Kidney glomerular epithelial cell (primary cell): Measurements from ENCODE around the gene DLGAP4.

ENCODE experiments used
- DNase-seq: peaks from one replicate; lab custom pipeline; 2025; lab: John Stamatoyannopoulos, UW

The DLGAP4 gene

DNA sequence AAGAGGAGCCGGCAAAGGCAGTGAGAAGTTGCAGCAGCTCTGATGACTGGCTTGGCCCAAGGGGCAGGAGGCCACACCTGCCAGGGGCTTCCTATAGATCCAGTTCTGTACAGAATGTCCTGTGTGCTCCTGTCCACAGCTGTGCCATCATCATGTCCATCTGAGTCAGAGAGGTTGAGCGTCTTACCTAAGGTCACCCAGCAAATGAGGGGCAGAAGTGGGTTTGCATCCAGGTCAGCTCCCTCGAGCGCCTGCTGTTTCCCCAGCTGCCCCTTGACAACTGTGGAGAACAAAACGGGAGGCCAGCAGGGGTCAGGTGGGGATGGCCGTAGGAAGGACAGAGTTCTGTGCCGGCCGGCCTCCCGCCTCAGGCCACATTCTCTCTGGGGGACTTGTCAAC, 47.6 kb downstream of the DLGAP4 start:
- DNase-seq: no peak

DNA sequence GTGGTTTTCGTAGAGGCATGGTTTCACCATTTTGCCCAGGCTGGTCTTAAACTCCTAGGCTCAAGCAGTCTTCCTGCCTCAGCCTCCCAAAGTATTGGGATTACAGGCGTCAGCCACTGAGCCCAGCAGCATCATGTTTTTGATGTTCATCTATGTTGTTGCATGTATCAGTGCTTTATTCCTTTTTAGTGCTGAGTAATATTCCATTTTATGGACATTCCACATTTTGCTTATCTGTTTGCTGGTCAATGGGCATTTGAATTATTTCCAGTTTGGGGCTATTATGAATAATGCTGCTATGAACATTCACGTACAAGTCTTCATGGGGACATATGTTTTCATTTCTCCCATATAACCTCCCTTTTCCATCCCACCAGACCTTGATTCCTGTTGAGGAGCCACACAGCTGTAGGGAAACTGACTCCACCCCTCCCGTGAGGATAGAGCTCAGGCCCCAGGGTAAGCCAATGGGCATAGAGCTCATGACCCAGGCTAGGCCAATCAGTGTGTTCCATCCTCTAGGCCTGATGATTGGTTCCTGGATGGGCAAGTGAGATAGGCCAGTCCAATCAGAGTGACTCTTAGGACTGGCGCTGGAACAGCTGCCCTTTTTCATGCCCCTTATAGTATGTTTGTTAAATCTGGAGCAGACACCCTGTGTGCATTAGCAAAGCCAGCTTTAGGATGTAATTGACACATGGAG, 49.5 kb downstream of the DLGAP4 start:
- no peak for DNase-seq

DNA sequence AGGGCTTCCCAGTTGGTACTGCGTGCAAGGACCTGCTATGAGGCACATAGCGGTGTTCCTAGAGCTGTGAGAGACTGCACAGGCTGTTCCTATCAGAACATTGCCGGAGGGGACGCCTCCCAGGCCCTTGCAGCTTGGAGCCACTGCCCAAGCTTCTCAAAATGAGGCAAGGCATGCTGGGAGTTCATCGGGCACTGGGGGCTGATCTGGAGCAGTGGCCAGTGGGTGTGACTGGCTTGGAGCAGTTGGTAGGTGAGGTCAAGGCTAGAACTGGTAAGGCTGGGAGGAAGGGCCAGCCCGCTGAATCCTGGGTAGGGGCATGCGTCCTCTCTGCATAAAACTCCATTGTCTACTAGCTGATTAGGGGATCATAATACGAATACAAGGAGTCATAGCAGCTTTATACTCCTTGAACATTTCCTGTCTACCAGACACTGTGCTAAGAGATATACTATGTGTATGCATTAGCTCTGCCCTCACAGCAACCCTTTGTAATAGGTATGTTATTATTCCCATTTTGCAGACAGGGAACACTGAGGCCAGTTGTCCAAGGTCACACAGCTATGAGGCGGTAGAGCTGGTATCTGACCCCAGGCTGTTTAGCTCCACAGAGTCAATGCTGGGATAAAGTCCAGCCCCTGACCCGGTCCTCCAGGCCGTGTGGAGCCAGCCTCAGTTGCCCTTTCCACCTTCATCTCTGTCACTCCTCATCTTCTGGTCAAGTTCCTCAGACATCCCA, 53.7 kb downstream of the DLGAP4 start:
- no peak for DNase-seq

DNA sequence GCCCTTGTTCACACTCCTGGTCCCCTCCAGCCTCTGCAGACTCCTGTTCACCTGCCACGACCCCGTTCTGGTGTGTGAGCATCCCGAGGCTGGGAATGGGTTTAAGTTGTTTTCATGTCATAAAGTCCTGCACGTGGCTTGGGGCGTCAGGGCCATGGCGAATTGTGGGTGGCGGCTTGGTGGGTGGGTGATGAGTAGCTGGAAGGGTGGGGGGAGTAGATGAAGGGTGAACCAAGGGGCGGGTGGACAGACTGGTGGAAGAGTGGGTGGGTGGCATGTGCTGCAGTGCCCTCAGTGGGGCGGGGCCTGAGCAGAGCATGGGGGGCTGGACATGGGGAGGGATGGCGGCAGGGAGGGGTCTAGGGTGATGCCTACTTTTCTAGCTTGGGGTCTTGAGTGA, 54.3 kb downstream of the DLGAP4 start:
- no peak for DNase-seq

DNA sequence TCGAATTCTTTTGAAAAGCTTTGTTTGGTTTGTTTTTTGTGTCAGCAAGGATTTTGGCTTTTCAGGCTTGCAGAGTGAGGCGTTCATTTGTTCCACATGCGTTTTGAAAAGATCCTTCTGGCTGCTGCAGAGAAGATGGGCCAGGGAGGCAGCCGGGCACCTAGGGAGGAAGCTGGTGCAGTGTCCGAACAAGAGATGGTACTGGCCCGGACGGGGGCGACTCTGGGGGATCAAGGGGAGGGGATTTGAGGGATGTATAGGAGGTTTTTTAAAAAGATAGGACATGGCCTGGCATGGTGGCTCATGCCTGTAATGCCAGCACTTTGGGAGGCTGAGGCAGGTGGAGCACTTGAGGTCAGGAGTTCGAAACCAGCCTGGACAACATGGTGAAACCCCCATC, 55.3 kb downstream of the DLGAP4 start:
- DNase-seq: no peak

DNA sequence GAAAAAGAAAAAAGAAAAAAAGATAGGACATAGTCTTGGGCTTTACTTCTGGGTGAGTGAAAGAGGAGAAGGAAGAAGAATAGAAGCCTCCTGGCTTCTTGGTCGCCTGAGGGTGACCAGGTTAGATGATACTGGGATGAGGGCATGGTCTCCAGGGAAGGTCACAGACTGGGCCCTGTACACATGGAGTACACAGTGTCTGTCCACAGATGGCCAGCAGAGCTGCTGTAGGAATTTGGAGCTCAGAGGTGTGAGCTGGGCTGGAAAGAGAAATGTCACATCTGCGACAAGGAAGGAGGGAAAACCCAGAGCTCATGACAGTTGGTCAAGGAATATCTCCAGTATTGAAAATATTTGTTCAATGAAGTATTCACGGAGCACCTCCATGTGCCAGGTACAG, 56.1 kb downstream of the DLGAP4 start:
- DNase-seq: no peak

DNA sequence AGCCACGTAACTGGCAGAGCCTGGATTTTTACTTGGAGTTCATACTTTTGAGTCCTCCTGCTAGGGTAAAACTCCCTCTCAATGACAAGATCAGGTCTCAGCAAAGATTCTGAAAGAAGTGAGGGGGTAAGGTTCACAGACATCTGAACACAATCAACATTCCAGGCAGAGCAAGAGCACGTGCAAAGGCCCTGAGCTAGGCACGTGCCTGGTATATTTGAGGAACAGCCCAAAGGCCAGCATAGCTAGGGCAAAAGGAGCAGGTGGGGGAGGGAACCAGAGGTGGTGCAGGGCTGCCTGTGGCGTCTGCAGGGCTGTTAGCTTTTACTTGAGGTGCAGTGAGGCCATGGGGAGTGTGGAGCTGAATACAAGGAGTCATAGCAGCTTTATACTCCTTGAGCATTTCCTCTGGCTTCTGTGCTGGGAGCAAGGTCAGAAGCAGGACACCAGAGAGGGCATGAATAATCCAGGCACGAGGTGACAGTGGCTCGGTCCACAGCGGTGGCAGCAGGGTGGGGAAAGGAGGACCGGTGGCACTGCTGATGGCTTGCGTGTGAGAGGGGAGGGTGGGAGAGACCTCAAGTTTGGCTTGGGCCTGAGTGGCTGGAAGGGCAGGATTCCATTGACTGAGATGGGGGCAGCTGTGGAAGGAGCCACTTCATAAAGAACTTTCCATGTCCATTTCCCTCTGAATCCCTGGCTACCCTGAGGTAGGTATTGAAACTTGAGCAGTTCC, 57.0 kb downstream of the DLGAP4 start:
- no peak for DNase-seq

DNA sequence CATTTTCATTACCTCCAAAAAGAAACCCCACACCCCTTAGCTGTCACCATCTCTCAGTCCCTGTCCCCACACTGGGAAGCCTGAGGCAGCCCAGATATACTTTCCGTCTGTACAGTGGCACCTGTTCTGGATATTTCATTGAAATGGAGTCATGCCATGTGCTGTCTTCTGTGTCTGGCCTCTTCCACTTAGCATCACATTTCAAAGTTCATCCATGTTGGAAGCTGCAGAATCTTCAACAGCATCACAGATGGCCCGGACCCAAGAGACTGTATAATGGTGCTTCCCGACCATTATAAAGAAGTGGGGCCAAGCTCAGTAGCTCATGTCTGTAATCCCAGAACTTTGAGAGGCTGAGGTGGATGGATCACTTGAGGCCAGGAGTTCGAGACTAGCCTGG, 58.4 kb downstream of the DLGAP4 start:
- DNase-seq: no peak

DNA sequence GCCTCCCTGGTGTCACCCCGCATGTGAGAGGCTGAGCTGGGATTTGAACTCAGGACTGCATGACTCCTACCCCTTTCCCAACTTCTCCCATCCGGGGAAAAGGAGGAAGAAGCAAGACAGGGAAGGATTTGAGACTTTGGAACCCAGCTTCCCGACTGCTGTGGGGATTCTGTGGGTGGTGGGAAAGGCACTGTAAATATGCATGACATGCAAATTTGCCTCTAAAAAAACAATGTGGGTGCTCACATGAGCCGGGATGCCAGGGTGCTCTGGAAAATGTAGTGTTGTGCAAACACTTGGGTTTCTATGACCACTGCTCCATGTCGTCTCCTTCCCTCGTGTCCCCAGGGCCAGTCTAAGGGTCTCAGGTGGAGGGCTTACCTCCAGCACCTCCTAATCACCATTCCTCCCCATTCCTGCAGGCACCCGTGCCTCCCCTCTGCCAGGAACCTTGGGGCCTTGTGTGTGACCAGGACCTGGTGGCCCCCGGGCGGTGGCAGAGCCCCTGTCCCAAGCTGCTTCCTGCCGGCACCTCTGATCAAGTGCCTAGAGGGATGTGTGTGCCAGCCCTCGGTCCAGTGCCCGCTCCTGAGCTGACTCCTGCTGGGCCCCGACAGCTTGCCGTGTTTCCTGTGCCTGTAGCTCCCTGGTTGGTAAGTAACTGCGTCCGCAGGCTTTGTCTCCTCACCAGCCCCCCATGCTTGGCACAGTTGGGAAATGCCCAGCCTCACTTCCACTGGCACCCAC, 60.7 kb downstream of the DLGAP4 start:
- no peak for DNase-seq

DNA sequence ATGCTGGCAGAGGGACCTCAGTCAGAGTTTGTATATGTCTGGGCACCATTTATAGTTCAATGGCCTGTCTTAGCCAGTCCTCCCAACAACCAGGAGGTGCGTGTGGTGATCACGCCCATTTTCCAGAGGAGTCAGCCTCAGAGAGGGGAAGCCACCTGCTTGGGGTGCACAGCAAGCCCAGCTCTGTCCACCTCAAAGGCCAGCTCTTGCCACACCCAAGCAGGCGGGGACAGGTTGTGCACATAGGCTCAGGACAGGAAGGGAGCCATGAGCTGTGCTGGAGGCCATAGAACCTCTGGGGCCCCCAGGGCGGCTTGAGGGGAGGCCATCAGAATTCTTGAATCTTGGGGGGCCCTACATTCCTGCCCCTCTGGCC, 61.2 kb downstream of the DLGAP4 start:
- no peak for DNase-seq

DNA sequence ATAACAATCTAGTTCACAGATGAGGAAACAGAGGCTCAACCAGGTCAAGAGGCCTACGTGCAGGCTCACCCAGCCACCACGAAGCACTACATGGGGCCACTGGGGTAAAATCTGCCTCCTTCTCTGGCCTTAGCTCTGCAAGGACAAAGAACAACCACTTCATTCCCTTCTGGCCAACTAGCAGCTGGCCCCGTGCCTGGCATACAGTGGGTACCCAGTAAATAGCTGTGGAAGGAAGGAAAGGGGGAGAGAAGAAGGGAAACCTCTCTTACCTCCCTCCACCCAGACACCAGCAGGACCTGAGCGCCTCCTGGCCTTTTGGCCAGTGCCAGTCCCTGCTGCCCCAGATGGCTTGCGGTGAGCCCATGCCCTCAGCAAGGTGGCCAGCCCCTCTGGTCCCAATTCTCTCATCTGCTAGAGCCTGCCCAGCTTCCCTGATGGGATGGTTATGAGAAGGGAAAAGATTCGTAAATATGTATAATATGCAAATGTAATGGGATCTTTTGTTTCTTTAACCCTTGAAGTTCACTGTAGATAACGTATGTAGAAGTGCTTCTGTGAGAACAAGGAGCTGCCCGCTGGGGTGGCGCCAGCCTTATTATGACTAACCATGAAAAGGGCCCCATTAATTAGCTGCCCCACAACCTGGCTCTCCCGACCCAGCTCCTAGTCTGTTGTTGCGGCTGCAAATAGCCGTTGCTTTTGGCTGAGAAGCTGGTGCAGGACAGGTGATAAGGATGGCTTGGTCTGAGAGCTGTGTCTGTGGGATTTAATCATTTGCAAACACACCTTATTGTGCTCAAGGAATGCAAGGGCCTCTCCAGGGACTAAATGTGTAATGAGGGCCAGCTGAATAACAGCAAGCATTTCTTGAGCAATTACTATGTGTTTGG, 62.0 kb downstream of the DLGAP4 start:
- DNase-seq: no peak

DNA sequence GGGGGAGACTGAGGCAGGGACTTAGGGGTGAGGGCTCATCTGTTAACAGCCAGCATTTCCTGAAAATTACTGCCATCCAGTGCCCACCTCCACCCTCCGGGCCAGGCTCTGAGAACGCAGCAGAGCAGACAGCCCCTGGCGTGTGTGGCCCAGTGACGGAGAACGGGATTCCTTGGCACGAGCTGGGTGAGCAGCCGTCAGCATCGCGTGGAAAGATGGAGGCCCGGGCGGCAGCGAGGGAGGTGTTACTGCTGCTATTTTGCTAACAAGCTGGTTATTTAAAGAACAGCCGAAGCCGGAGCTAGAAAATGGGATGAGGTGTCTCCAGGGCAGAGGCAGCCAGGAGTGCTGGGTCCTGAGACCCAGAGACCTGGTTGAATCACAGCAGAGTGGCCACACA, 62.7 kb downstream of the DLGAP4 start:
- DNase-seq: no peak

DNA sequence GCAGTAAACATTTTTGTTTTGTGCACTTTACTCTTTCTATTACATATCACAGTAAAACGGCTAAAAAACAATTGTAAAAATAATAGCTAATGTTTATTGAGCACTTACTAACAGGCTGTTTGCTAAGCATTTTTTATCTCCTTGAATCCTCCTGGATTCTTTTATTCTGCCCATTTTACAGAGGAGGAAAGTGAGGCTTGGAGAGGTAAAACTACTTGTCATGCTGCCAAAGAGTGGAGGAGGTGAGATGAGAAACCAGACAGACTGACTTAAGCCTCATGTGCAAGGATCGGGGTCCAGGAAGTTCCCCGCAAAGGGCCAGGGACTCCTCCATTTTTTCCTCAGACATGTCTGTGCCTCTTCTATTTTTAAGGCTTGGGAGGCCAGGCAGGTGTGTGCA, 63.6 kb downstream of the DLGAP4 start:
- no peak for DNase-seq

DNA sequence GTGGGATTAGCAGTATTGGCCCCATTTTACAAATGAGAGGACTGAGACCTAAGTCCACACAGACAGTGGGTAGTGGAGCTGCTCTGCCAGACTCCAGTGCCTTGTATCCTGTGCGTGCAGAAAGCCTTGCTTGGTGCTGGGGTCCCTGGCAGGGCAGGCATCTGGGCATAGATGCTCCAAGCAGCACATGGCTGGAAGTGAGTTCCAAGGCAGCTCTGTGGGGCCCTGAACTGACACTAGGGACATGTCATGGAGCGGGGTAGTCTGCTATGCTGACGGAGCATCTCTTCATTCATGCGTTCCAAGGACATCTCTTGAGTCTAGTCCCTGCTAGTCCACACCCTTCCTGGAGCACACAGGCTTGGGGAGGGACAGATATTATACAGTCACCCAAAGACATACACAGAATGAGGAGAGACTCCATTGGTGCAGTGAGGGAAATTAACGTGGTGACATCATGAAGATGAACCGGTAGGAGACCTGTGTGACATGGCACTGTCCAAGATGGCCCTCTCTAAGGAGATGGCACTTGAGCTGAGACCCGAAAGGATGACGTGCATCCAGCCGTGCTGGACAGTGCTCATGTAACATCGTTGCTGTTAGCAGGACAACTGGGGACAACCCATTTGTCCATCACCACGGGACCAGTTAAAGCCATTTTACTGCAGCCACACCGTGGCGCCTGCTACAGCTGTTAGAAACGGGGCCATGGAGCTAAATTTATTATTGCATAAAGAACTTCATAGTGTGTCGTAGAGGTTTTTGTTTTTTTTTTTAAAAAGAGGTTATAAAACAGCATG, 65.1 kb downstream of the DLGAP4 start:
- DNase-seq: no peak

DNA sequence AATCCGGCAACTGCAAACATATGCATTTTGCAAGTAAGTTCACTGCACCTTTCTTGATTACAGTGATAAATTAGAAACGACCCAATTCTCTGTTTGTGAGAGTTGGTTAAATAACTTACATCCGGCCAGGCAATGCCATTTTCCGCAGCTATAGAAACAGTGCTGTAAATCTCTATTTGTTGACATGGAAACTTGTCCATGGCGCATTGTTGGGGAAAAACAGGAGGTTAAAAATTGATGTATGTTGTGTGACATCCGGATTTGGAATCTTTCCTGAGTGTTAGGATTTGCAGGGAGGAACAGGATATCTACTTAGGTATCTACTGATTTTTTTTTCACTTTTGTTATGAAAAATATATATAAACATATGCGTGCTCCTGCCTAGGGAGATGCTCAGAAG, 66.5 kb downstream of the DLGAP4 start:
- no peak for DNase-seq

DNA sequence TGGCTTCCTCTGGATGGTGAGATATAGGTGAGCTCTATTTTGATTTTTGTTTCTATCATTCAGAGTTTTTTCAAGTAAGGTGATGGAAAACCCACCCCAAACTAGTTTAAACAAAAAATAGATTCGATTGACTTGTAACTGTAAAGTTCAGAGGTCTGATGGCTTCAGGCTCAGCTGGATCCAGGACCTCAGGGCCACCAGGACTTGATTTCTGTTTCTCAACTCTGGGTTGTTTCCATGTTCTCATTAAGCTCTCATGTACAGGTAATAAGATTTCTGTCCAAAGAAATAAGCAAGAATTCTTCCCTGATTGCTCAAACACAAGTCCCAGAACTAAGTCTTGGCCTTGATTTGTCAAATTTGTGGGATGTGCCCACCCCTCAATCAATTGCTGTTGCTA, 67.0 kb downstream of the DLGAP4 start:
- DNase-seq: no peak

DNA sequence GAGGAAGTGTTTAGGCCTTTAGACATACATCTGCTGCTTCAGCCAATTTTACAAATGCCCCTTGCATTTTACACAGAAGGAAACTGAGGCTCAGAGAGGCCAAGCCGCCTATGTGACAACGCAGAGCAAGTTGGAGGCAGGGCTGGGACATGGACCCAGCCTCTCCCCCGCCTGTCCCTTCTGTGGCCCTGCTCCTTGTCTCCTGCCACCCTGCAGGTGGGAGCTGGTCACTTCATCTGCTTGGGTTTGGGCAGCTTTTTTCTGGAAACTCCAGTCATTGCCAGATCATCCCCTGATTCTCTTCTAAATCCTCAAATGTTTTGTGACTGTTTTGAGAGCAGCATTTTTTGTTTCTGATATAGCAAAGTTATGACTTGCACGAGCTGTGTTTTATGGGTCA, 68.9 kb downstream of the DLGAP4 start:
- no peak for DNase-seq

DNA sequence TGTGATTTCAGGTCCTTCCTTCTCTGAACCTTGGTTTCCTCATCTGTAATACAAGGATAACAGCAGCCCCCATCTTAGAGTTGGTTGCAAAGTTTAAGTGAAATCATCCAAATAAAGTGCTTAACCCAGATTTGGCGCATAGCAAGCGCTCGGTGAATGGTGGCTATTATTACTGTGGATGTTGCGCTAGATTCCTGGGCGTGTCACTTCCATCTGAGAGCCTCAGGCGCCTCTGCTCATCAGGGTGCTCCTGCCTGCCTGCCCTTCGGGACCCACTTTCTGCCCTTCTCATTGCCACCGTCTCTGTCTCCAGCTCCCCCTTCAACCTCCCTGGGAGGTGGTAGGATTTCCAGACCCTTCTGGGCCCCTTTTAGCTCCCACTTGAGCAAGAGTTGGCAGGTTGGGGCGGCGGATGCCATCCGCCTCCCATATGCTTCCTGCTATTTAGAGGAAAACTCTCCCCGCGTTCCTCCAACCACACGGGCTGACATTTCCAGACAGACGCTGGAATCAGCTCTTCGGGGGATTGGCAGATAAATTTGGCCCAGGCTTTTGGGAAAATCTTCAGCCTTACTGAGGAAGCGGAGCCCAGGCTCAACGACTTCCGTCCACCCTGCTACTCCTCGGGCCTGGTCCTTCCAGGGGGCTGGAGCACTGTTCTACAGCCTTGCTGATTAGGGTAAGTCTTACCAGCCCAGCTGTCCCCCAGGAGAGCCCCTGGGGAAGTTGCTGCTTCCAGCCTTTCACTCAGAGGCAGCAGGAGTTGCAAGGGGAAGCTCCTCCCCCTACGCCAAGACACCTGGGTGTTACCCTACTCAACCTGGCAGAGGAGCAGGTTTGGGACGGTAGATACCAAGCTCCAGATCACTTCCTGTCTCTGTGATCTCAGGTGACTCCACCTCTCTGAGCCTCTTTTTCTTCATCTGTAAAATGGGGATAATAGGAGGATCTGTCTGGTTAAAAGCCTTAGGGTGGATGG, 71.5 kb downstream of the DLGAP4 start:
- DNase-seq: no peak

DNA sequence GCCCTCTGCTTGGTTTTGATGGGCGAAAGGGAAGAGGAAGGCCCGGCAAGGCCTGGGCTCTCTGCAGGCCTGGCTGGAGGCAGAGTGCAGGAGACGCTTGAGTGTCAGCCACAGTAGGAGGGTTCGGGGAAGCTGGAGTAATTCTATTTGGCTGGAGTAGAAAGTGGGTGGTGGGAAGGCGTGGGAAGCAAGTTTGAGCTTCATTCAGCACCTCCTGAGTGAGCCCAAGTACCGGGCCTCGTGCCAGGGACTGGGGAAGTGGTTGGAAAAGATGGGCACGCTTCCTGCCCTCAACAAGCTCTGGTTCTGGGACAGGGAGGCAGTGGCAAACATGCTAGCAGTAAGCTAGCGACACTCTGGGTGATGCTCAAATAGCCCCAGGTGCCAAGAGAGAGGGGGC, 72.5 kb downstream of the DLGAP4 start:
- no peak for DNase-seq
